ENCODE data around the gene THSD7A. TPM values are rescaled to one million over a fixed set of nuclear protein-coding genes. Genes with fewer than 3 reads are reported as not detected.

The THSD7A gene
- total and polyA plus RNA-seq, 2 of the 8 experiments (the other 6 are each of a cell fraction or from before 2014, with no cell fraction given) = 0.44 to 1.2 TPM

DNA sequence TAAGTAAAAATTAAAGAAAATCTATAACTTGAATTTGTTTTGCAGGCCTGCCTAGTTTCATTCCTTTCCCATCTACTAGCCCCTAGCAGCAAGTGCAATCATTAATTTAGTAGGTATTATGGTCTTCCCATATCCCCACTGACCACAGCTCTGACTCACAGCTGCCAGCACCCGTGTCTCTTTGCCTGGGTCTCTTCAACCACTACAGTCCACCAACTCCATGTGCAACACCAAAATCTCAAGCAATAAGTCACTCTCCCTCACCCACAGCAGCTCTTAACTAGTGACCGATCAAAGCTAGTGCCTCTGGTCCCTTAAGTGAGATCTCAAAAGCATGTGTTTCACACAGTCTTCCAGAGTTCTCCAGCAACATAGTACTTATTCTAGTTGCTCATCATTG is 26.0 kb upstream of the THSD7A start:
- H2BK5ac ChIP-seq (ENCODE audit: low read depth, low read length) = no peak overlapping the region
- H2BK15ac ChIP-seq (ENCODE audit: low read length) = no peak overlapping the region
- H4K20me1 ChIP-seq (replicated peaks in 1 of 2; ENCODE audit: control insufficient read depth in 1 of 2, insufficient read depth in 2 of 2, low read length in 2 of 2) = no peaks in the 10 kb centered on the region
- no peaks in the 10 kb centered on the region for H3K23me2 ChIP-seq (ENCODE audit: low read depth, low read length)
- H3K79me2 ChIP-seq (ENCODE audit: control insufficient read depth in 1 of 2, insufficient read depth in 2 of 2, low read length in 2 of 2) = no peaks in the 10 kb centered on the region
- no peaks in the 10 kb centered on the region for H3K27me3 ChIP-seq (replicated peaks in 1 of 4; ENCODE audit: control insufficient read depth in 3 of 4, extremely low read depth in 1 of 4, insufficient read depth in 3 of 4, low read length in 3 of 4)
- ChIA-PET POLR2A (ENCODE audit: partially characterized antibody) (no interaction called here), CTCF (ENCODE audit: partially characterized antibody) (no interaction called here)
- TF ChIP-seq TEAD4 (IDR thresholded peaks at IDR 0.05; ENCODE audit: low read depth, low read length) = no peak
- H3K23ac ChIP-seq (ENCODE audit: insufficient read length) = no peak overlapping the region
- H3K9ac ChIP-seq (replicated peaks in 1 of 4; ENCODE audit: extremely low read depth in 1 of 4, low read depth in 3 of 4, low read length in 3 of 4) = no peak overlapping the region
- no peaks in the 10 kb centered on the region for H3K36me3 ChIP-seq (ENCODE audit: control insufficient read depth in 2 of 4, insufficient read depth in 4 of 4, low read length in 3 of 4)
- H3K4me2 ChIP-seq (ENCODE audit: insufficient read depth in 1 of 2, low read depth in 2 of 2, low read length in 2 of 2) = no peak overlapping the region
- no peaks in the 10 kb centered on the region; a peak in 1 of 4 replicates for H3K9me3 ChIP-seq (ENCODE audit: insufficient read depth in 2 of 2, low read depth in 1 of 2, low read length in 1 of 2)
- H3K56ac ChIP-seq (replicated peaks; ENCODE audit: insufficient read length, low read depth, low read length) = no peak overlapping the region
- H3K4me1 ChIP-seq (replicated peaks in 1 of 4; ENCODE audit: control insufficient read depth in 3 of 4, insufficient read depth in 4 of 4, low read length in 3 of 4) = no peaks in the 10 kb centered on the region
- H3K14ac ChIP-seq (ENCODE audit: insufficient read length) = no peak overlapping the region
- no peak overlapping the region for H3K27ac ChIP-seq (ENCODE audit: low read depth, low read length)
- no peak overlapping the region for H2BK20ac ChIP-seq (ENCODE audit: low read length)
- no peak overlapping the region for H3K18ac ChIP-seq (ENCODE audit: extremely low read depth, low read length)
- no peak overlapping the region for H2BK12ac ChIP-seq (ENCODE audit: low read depth, low read length)
- H2AFZ ChIP-seq (ENCODE audit: low read length) = no peak overlapping the region
- no peak overlapping the region for H2AK5ac ChIP-seq (ENCODE audit: low read depth, low read length)
- no peak overlapping the region for H3K4me3 ChIP-seq (ENCODE audit: extremely low read depth in 1 of 4, insufficient read depth in 2 of 4, low read depth in 3 of 4, low read length in 4 of 4)
- 94% methylated on average over 2 of the region's 2 CpGs; no CpG with 5 or more reads in 1 of the 2 experiments for WGBS, 2 experiments (ENCODE audit: extremely low coverage in 1 of 2, insufficient coverage in 1 of 2, insufficient read length in 1 of 2, insufficient replicate concordance in 2 of 2, low coverage in 1 of 2, low lambda C conversion rate in 2 of 2, missing lambda C conversion rate in 1 of 2)
- DNase-seq (ENCODE audit: low read depth in 1 of 2, low spot score in 2 of 2) = no peak
- H2BK120ac ChIP-seq (replicated peaks; ENCODE audit: low read depth, low read length) = no peak overlapping the region
- H4K91ac ChIP-seq (replicated peaks; ENCODE audit: insufficient read length, low read length) = no peak overlapping the region
- no peaks in the 10 kb centered on the region for H3K79me1 ChIP-seq (ENCODE audit: low read depth, low read length)
- no peak overlapping the region for H4K5ac ChIP-seq (ENCODE audit: insufficient read length, low read depth, low read length)
- no peak overlapping the region for H3K4ac ChIP-seq (replicated peaks; ENCODE audit: insufficient read length, low read depth, low read length)
- no peak overlapping the region for H4K8ac ChIP-seq (ENCODE audit: extremely low read depth, insufficient read depth, low read length)
- FAIRE-seq = no peak

Measured in H1 (cell line).